SK-N-DZ (cell line): Measurements from ENCODE around the gene USP16.
"Not testable (repeated sequence)": the region's sequence is repeated elsewhere in the genome, so short reads cannot be mapped to it uniquely, and the experiment has no call there.

ENCODE experiments used
- DNase-seq: peaks from one replicate; pipeline ENCODE4 v3.0.0-alpha.2; 2015; ENCODE audit warnings: low spot score

The USP16 gene

DNA sequence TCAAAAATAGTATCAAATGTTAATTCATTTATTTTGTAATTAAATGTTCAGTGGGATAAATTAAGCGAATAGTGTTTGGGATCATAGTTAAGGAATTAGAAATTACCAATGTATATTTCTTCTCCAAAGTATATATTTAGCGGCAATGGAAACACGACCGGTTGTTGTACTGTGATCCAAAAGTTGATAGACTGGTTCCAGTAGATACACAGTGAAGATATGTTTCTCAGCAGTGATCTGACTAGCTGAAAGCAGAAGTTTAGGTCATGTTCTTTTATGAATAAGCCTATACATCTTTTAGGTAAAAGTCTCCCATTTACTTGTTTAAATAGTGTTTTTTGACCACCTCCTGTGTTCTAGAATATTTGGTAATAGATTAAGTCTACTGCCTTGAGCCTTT lies 8.8 kb downstream of the USP16 start:
- no peak for DNase-seq

DNA sequence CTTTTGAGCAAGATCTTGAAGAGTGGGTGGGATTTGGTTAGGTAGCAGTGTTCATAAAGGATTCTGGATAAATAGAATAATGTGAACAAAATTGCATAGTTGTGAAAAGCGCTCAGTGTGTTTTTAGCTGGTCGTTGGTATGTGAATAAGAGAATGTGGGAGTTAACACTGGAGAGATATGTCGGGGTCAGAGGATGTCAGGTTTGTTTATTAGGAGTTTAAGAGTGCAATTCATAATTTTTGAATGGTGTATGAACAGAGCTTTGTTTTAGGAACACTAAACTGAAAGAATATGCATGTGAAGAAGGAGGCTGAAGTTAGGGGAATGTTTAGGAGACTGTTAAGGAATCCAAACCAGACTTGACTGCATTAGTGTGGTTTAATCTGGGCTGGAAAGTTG lies 9.4 kb downstream of the USP16 start:
- DNase-seq: no peak

DNA sequence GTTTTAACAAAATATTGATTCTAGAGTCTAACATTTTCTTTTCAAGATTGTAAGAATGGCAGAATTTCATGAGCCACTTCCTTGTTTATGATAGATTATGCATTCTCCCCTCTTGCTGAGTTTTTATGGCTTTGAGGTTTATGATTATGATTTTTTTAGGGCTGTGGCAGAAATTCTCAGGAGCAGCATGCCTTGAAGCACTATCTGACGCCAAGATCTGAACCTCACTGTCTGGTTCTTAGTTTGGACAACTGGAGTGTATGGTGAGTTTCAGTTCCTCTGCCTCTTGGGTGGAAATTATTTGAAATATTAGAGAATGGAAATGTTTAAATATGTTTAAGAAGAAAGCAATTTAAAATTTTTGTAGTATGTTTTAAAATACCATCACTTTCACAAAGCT lies 10.2 kb downstream of the USP16 start:
- no peak for DNase-seq

DNA sequence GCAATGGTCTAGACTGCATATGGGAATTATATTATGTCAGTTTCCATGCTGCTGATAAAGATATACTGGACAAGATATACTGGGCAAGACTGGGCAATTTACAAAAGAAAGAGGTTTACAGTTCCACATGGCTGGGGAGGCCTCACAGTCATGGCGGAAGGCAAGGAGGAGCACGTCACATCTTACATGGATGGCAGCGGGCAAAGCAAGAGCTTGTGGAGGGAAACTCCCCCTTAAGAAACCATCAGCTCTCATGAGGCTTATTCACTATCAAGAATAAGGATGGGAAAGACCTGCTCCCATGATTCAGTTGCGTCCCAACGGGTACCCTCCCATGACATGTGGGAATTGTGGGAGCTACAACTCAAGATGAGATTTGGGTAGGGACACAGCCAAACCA lies 27.8 kb downstream of the USP16 start:
- no peak for DNase-seq

DNA sequence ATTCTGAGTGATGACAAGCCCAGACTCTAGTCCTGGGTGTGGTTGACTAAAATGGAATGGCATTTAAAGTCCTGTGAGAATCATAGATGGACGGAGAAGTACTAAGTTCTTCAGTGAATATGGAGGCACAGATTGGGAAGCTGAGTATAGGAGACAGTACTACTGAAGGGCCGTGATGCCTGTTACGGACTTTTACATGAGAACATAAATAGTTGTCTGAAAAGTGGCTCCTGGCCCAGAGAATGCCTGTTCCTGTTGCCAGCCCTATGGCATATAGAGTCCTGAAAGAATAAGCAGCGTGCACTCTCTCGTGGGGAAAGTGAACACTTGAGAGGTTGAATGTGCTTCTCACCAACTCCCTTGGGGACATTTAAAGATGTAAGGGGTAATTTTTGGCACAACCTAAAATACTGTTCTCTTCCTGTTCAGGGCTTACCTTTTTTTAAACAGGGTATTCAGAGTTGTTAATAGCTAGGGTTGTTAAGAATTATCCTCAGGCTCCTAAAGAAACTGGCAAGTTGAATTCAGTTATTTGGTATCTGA lies 28.6 kb downstream of the USP16 start:
- DNase-seq: no peak

DNA sequence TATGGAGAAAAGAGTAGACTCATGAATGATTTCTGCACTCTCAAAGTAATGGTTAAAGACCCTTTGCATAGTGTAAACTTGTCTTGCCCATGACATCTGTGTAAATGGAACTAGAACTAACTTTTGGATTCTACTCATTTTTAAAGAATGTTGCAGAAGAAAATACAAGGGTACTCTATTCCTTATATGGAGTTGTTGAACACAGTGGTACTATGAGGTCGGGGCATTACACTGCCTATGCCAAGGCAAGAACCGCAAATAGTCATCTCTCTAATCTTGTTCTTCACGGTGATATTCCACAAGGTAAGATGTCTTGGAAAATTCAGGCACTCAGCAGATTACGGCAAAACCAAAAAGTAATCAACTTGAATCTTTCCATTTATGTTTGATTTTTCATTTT lies 29.2 kb downstream of the USP16 start:
- no peak for DNase-seq

DNA sequence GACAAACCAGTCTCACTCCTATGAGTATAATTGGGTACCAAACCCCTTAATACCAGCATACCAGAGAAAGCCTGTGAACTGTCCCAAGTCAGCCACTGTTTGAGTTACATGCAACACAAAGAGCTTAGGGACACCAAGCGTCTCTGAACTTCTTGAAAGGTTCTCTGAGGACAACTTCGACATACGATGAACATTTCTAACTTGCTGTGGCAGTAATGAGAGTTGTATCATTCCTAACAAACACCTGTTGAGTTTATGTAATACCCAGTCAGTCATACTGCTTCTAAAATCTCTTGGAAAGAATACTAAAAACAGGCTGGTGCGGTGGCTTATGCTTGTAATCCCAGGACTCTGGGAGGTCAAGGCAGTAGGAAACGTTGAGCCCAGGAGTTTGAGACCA lies 30.6 kb downstream of the USP16 start:
- no peak for DNase-seq

DNA sequence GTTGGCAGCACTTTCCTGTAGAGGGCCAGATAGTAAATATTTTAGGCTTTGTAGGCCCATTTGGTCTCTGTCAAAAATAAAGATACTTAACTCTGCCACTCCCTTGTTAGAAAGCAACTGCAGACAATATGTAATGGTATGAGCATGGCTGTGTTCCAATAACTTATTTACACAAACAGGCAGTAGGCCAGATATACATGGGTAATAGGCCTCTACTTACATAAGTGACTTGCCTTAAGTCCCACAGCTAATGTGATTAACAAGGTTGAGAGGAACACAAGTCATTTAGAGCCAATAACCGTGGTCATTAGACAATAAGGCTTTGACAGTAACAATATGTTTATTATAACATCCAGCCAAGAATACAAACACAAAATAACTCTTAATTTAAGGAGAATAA lies 31.5 kb downstream of the USP16 start:
- DNase-seq: no peak

DNA sequence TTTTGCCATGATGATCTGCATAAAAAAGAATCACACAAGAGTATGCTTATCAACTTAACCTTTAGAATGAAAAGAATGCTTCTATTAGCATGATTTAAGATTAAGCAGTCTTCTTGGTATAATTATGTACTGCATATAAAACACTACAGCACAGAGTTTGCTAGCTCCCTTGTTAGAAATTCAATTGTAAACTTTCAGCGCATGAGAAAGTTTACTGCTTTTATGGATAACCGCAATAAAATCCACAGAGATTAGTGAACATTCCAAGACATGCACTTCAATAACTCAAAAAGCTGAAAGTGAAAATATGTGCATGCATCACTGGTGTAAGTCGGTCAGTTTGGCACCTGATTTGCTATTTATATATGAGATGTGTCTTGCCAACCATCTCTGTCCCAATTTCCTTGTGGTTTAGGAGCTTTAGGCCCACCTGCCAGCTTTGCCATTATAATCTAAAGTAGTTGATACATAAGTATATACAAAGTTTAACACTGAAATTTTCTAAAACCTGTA lies 32.1 kb downstream of the USP16 start:
- no peak for DNase-seq

DNA sequence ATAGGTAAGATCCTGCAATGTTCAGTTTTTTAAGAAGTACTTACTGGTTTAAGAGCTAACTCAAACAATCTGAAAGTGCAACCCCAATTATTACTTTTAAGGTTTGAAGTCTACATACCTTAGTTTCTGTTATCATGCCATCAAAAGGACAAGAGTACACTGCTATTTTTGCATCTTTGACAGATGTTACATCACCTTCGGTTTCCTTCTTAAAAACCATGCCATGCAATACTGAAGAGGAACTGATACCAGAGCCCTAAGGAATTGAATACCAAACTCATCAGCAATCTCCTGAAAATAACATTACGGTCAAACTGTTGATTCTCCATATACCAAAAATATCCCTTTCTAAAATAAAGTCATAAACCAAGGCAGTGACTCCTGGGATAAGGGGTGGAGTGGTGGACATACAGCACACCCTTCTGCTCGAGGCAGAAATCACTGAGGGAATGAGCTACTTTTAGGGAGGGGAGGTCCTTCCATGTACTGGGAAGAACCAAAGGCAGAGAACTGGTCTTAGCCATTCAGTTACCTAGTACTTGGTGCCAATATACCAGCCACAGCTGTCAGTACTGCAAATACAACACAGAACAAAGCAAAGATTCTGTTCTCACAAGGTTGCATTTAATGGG lies 40.5 kb downstream of the USP16 start:
- no peak for DNase-seq

DNA sequence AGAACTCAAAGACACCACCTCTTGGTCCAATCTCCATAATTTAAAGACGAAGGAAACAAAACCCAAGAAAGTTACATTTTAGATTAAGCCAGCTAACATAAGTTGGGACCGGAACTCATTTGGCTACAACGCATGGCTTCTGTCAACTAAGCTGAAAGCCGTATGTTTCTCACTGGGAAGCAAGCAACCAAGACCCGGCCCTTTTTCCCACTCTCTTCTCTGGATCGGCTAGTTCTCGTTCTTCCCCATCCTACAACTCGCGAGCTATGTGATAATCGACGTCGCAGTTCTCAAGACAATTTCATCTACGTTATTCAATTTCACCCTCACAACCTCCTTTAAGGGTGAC lies 48.4 kb downstream of the USP16 start:
- DNase-seq: no peak

DNA sequence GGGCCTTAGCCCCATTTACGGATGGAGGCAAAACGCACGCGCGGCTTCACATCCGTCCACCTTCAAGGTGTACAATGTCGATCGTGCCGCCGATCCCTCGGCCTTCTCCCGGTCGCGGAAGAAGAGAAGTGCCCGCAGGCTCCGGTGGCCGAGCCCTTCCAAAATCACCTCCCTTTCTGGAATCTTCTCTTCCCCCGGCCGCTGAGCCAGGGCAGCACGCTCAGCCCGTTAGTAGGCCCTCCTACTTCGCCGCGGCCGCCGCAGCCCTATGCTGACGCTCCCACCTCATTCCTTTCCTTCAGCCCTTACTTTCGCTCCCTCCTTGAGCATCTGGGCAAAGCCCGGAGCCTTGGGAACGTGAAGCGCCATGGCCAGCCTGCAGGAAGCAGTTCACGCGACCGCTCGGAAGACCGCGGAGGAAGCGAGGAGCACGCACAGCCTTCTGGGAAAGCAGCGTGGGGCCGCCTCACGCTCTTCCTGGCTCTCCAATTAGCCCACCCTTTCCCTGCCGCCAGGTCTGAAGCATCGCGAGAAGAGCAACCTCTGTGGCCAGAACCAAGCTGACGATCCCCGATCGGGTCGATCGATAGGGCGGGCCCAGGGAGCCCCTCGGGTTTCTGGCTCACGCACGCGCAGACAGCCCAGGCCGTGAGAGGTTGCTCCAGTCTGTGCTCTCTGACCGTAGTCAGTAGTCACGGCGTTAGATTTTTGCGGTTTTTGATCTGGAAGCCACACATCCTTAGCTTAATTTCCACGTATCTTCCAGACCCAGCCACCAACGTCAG lies 48.9 kb downstream of the USP16 start, which contains the start of gene CCT8:
CCT8 (minus strand) TSS at position 427 of the 785 bp plus-strand sequence; CDS start at position 369, 58 bp downstream.
- DNase-seq: peak; percentile 99

DNA sequence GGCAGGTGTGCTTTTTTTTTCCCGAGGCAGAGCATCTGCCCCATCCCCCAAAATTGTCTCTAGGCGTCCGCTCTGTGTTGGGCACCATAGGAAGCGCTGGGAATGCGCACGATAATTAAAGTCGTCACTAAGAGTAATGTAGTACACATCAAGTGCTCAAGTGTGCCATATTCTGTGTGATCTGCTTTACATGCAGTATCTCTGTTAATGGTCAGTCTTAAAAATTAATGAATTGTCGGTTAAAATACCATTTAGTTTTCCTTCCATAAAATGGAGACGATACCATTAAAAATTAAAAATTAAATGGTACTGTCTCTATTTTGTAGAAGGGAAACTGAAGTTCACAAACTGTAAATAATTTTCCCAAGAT lies 49.5 kb downstream of the USP16 start:
- no peak for DNase-seq

DNA sequence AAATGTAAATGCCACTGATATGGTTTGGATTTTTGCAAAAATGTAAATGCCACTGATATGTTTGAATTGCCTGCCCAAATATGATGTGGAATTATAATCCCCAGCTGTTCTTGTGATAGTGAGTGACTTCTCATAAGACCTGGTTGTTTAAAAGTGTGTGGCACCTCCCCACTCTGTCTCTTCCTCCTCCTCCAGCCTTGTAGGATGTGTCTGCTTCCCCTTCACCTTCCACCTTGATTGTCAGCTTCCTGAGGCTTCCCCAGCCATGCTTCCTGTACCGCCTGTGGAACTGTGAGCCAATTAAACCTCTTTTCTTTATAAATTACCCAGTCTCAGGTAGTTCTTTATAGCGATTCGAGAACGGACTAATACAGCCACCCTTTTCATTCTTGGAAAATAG lies 50.3 kb downstream of the USP16 start:
- DNase-seq: no peak

DNA sequence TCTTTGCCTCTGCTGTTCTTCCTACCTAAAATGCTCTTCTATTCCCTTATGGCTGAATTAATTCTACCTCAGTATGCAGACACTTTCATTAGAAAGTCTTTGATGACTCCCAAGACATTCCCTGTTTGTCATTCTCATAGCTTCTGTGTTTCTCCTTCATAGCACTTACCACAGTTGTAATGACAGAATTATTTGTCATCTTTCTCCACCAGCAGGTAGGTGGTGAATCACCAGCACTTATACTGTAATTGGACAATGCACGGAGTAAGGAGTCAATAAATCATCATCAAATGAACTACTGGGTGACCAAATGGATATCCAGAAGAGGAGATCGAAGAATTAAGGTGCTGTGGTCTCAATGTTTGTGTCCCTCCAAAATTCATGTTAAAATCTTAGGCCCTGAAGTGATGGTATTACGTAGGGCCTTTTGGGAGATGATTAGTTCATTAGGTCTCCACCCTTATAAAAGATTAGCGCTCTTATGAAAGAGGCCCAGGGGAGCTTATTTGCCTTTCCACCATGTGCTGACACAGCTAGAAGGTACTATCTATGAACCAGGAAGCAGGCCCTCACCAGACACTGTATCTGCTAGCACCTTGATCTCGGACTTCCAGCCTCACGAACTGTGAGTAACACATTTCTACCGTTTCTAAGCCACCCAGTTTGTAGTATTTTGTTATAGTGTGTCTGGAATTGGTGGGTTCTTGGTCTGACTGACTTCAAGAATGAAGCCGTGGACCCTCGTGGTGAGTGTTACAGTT lies 51.4 kb downstream of the USP16 start:
- no peak for DNase-seq

DNA sequence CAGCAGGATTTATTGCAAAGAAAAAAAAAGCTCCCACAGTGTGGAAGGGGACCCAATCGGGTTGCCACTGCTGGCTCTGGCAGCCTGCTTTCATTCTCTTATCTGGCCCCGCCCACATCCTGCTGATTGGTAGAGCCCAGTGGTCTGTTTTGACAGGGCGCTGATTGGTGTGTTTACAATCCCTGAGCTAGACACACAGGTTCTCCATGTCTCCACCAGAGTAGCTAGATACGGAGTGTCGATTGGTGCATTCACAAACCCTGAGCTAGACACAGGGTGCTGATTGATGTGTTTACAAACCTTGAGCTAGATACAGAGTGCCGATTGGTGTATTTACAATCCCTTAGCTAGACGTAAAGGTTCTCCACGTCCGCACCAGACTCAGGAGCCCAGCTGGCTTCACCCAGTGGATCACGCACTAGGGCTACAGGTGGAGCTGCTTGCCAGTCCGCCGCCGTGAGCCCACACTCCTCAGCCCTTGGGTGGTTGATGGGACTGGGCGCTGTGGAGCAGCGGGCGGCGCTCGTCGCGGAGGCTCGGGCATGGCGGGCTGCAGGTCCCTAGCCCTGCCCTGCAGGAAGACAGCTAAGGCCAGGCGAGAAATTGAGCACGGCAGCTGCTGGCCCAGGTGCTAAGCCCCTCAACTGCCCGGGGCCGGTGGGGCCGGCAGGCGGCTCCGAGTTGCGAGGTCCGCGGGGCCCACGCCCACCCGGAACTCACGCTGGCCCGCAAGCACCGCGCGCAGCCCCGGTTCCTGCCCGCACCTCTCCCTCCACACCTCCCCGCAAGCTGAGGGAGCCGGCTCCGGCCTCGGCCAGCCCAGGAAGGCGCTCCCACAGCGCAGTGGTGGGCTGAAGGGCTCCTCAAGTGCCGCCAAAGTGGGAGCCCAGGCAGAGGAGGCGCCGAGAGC lies 52.5 kb downstream of the USP16 start:
- not testable (repeated sequence) for DNase-seq

DNA sequence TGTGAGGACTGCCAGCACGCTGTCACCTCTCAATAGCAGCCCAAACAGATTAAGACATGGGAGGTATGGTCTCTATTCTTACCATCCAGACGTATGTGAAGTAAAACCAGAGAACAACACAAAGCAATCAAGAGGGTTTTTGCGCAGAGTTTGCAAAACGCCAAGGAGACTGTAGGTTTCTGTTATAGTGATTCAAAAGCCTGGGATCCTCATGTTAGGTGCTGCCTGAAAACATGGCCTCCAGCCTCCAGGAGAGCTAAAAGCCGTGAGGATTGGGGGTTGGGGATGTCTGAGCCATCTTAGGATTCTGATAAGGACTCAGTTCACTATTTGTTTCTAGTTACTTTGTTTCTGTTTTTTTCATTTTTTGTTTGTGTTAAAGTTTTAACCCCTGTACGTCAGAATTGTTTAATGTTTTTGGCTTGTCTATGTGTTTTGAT lies 53.2 kb downstream of the USP16 start:
- no peak for DNase-seq

DNA sequence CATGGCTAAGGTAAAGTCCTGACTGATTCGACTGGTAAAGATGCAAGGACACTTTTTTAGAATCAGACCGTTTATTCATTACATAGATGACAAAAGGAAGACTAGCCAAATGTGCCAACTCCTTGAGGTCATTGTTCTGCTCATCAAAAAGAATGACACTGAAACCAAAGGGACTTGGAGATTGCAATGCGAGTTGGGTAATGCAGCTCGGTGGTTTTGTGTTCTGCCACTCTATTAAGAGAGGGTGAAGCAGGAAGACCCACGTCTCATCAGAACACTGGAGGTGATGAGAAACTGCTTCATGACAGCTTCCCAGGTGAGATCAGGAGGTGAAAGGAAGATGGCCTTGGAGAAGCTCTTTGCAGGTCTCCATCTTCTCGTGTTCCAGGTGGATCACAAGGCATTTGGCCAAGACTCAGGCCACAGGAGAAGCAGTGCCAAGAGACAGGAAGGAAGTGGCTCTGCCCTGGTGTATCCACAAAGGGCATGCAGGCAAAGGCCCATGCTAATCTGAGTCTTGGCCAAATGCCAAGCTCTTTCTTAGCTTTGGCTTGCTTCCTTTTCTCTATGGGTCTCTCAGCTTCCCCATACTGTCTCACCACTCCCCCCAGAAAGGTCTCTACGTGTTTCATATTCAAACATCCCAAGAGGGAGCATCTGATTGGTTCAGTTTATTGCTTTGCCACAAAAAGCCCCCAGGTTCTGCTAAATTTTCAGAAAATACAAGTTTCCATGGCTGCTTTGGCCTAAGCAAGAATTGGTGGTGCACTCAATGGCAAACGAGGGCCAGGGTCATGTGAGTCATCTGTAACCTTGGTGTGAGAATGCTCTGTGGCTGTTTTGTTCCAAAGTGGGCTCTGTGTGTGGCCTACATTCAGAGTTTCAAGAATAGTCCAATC lies 54.6 kb downstream of the USP16 start:
- no peak for DNase-seq

DNA sequence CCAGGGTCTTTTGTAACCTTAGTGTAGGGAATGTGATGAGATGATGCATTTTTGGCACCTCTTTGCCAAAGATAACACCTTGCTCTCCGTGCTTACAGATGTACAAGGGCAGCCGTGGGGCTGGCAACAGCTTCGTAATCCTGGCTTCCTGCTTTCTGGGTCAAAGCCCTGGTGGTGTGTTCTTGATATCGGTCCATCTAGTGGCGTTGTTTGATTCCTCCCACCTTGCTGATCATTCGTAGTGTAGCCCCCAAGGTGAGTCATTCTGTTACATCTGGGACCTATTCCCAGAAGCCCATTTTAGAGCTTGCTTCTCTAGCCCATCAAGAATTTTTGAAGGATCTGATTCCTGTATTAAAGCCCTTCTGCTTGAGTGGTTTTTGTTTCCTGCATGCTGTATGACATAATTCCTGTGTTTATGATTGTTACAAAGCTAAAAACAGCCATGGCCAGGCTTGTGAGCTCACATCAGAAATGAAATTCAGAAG lies 56.0 kb downstream of the USP16 start:
- DNase-seq: no peak
